Neural cell (in vitro differentiated cells): ENCODE measurements around the gene COL21A1. TPM values are rescaled to one million over a fixed set of nuclear protein-coding genes. Genes with fewer than 3 reads are reported as not detected.

Experiments
- H2AFZ ChIP-seq: fragments of 200-600, 300-800 bp; sonication (generic), shearing (Covaris generic); 2 replicates; pipeline ENCODE4 v1.6.0; 2014; ENCODE audit warnings: low read depth, mild to moderate bottlenecking, antibody characterized with exemption, low read length, moderate library complexity
- H3F3A ChIP-seq: fragments of 200-600 bp; shearing (Covaris generic); 2 replicates; pipeline ENCODE4 v1.6.1; 2016; ENCODE audit warnings: mild to moderate bottlenecking, moderate library complexity, mixed read lengths, antibody characterized with exemption, low read length; ENCODE audit not compliant: insufficient read depth, poor library complexity, severe bottlenecking
- H3K27ac ChIP-seq: fragments of 200-600, 300-800 bp; sonication (generic), shearing (Covaris generic); 2 replicates; pipeline ENCODE4 v1.5.1; 2014; ENCODE audit warnings: mild to moderate bottlenecking, low read length, moderate library complexity
- H3K27me3 ChIP-seq: fragments of 300-800, 200-600 bp; sonication (generic), shearing (Covaris generic); 2 replicates; pipeline ENCODE4 v1.6.0; 2014; ENCODE audit warnings: mild to moderate bottlenecking, low read depth, low read length, moderate library complexity; ENCODE audit not compliant: insufficient read depth
- H3K36me3 ChIP-seq: fragments of 300-800, 200-600 bp; sonication (generic), shearing (Covaris generic); 2 replicates; pipeline ENCODE4 v1.5.1; 2014; ENCODE audit warnings: mild to moderate bottlenecking, antibody characterized with exemption, low read length, moderate library complexity; ENCODE audit not compliant: insufficient read depth
- H3K4me2 ChIP-seq: fragments of 300-800, 200-600 bp; sonication (generic), shearing (Covaris generic); 2 replicates; pipeline ENCODE4 v1.6.0; 2014; ENCODE audit warnings: mild to moderate bottlenecking, low read length
- H3K4me3 ChIP-seq: fragments of 300-800, 200-600 bp; sonication (generic), shearing (Covaris generic); 2 replicates; pipeline ENCODE4 v1.5.1; 2014; ENCODE audit warnings: mild to moderate bottlenecking, low read length, moderate library complexity
- H3K79me2 ChIP-seq: fragments of 200-600 bp; shearing (Covaris generic); replicated peaks from 2 replicates; pipeline ENCODE4 v1.6.0; 2014; ENCODE audit warnings: mild to moderate bottlenecking, low read length, moderate library complexity; ENCODE audit not compliant: insufficient read depth
- H3K9ac ChIP-seq: fragments of 300-800, 200-600 bp; sonication (generic), shearing (Covaris generic); 2 replicates; pipeline ENCODE4 v1.6.1; 2016; ENCODE audit warnings: mild to moderate bottlenecking, low read length, mixed read lengths
- H3K9me2 ChIP-seq: fragments of 200-600 bp; shearing (Covaris generic); 2 replicates; pipeline ENCODE4 v1.6.1; 2016; ENCODE audit warnings: mild to moderate bottlenecking, low read length, mixed read lengths; ENCODE audit not compliant: insufficient read depth
- H3K9me3 ChIP-seq: fragments of 200-600, 300-800 bp; sonication (generic), shearing (Covaris generic); 2 replicates; pipeline ENCODE4 v1.6.1; 2016; ENCODE audit warnings: mild to moderate bottlenecking, mixed run types, low read length, moderate library complexity, mixed read lengths
- H4K20me1 ChIP-seq: fragments of 200-600 bp; shearing (Covaris generic); 2 replicates; pipeline ENCODE4 v1.6.1; 2016; ENCODE audit warnings: mild to moderate bottlenecking, mixed run types; ENCODE audit not compliant: insufficient read depth
- EP300 ChIP-seq: fragments of 450-650 bp; conservative IDR thresholded peaks from 2 replicates; pipeline ENCODE4 v1.6.1; 2014; ENCODE audit warnings: antibody characterized with exemption, mild to moderate bottlenecking, moderate library complexity; ENCODE audit not compliant: poor library complexity, severe bottlenecking
- EZH2 ChIP-seq: fragments of 200-600, 300-800 bp; shearing (Covaris generic), sonication (generic); IDR thresholded peaks from 2 replicates; pipeline ENCODE4 v1.6.1; 2014; ENCODE audit warnings: antibody characterized with exemption, low read length, borderline replicate concordance, mild to moderate bottlenecking; ENCODE audit not compliant: insufficient read depth, poor library complexity, severe bottlenecking
- MXI1 ChIP-seq: fragments of 450-650 bp; conservative IDR thresholded peaks from 2 replicates; pipeline ENCODE4 v1.6.1; 2014; ENCODE audit warnings: antibody characterized with exemption, mild to moderate bottlenecking; ENCODE audit not compliant: poor library complexity, severe bottlenecking
- POLR2AphosphoS5 ChIP-seq: IDR thresholded peaks from 2 replicates; pipeline ENCODE4 v1.6.1; 2012
- RAD21 ChIP-seq: fragments of 450-650 bp; conservative IDR thresholded peaks from 2 replicates; pipeline ENCODE4 v1.6.1; 2014; ENCODE audit warnings: antibody characterized with exemption, mild to moderate bottlenecking, moderate library complexity
- SMC3 ChIP-seq: fragments of 450-650 bp; conservative IDR thresholded peaks from 2 replicates; pipeline ENCODE4 v1.6.1; 2014; ENCODE audit warnings: antibody characterized with exemption, mild to moderate bottlenecking, moderate library complexity; ENCODE audit not compliant: poor library complexity
- TAF1 ChIP-seq: IDR thresholded peaks from 2 replicates; pipeline ENCODE4 v1.6.1; 2012; ENCODE audit warnings: low read depth
- polyA plus RNA-seq: library from polyadenylated mRNA; depleted of rRNA; stranded (reverse); fragments of >200 nt; gene quantifications from 2 replicates; pipeline ENCODE4 v1.2.3, GENCODE V29; 2014
- TF ChIP-seq, protein P1 (sequence below): fragments of 450-650 bp; IDR thresholded peaks from 2 replicates; pipeline ENCODE4 v1.5.1; 2014; ENCODE audit warnings: antibody characterized with exemption, mild to moderate bottlenecking, moderate library complexity; ENCODE audit not compliant: poor library complexity, severe bottlenecking
- TF ChIP-seq, protein P2 (sequence below): IDR thresholded peaks from 2 replicates; pipeline ENCODE4 v1.6.1; 2012; ENCODE audit warnings: borderline replicate concordance

The COL21A1 gene
- polyA plus RNA-seq, 1 donor from 2014 or later = 0.25 TPM

DNA sequence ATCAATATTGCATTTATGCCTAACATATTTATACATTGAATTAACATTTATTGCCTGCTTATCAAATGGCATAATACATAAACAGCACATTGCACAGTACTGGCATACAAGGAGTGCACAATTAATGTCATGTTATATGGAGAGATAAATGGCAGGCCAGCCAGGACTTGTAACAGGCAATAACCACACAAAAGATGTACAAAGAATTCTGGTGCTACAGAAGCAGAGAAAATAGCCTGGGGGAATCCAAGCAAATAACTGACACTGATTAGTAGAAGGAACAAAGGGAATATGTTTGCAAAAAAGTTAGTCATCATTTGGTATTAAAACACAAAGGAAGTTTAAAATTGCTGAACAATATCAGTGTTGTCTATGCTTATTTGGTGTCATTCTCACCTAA, 27.3 kb downstream of the COL21A1 start:
- H3K4me3 ChIP-seq = no peak overlapping the region
- H2AFZ ChIP-seq = no peak overlapping the region
- no peaks in the 10 kb centered on the region for H3K9me2 ChIP-seq
- H3K27me3 ChIP-seq = no peaks in the 10 kb centered on the region
- no peak overlapping the region for H3K27ac ChIP-seq
- H3K79me2 ChIP-seq = no peaks in the 10 kb centered on the region
- no peaks in the 10 kb centered on the region for H3K36me3 ChIP-seq
- no peaks in the 10 kb centered on the region for H3K9me3 ChIP-seq
- H4K20me1 ChIP-seq = no peaks in the 10 kb centered on the region
- TF ChIP-seq EZH2 (no peak), TAF1 (no peak), MXI1 (no peak), SMC3 (no peak), POLR2AphosphoS5 (no peak), EP300 (no peak), RAD21 (no peak)
- TF ChIP-seq, protein P1, sequence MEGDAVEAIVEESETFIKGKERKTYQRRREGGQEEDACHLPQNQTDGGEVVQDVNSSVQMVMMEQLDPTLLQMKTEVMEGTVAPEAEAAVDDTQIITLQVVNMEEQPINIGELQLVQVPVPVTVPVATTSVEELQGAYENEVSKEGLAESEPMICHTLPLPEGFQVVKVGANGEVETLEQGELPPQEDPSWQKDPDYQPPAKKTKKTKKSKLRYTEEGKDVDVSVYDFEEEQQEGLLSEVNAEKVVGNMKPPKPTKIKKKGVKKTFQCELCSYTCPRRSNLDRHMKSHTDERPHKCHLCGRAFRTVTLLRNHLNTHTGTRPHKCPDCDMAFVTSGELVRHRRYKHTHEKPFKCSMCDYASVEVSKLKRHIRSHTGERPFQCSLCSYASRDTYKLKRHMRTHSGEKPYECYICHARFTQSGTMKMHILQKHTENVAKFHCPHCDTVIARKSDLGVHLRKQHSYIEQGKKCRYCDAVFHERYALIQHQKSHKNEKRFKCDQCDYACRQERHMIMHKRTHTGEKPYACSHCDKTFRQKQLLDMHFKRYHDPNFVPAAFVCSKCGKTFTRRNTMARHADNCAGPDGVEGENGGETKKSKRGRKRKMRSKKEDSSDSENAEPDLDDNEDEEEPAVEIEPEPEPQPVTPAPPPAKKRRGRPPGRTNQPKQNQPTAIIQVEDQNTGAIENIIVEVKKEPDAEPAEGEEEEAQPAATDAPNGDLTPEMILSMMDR = no peak
- TF ChIP-seq, protein P2, sequence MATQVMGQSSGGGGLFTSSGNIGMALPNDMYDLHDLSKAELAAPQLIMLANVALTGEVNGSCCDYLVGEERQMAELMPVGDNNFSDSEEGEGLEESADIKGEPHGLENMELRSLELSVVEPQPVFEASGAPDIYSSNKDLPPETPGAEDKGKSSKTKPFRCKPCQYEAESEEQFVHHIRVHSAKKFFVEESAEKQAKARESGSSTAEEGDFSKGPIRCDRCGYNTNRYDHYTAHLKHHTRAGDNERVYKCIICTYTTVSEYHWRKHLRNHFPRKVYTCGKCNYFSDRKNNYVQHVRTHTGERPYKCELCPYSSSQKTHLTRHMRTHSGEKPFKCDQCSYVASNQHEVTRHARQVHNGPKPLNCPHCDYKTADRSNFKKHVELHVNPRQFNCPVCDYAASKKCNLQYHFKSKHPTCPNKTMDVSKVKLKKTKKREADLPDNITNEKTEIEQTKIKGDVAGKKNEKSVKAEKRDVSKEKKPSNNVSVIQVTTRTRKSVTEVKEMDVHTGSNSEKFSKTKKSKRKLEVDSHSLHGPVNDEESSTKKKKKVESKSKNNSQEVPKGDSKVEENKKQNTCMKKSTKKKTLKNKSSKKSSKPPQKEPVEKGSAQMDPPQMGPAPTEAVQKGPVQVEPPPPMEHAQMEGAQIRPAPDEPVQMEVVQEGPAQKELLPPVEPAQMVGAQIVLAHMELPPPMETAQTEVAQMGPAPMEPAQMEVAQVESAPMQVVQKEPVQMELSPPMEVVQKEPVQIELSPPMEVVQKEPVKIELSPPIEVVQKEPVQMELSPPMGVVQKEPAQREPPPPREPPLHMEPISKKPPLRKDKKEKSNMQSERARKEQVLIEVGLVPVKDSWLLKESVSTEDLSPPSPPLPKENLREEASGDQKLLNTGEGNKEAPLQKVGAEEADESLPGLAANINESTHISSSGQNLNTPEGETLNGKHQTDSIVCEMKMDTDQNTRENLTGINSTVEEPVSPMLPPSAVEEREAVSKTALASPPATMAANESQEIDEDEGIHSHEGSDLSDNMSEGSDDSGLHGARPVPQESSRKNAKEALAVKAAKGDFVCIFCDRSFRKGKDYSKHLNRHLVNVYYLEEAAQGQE = no peak
- H3K4me2 ChIP-seq = no peak overlapping the region
- no peak overlapping the region for H3K9ac ChIP-seq
- H3F3A ChIP-seq = no peaks in the 10 kb centered on the region

DNA sequence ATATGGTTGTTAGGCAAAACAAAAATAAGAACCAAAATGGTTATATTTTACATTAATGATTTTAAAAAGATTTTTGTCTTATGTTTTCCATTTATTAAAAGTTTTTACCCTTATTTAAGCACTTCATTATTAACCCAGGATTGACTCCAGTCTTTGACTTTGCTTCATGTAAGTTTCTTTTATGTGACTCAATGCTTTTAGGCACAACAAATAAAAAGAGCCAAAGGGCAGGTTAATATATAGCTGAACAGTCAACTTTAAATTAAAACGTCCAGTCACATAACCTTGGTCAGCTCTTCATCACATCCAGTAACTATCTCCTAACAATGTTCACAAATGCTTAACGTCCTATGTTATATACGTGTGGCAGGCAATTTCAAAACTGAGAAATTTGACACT, 32.7 kb downstream of the COL21A1 start:
- H3K27me3 ChIP-seq = no peaks in the 10 kb centered on the region
- H3K4me3 ChIP-seq = no peak overlapping the region
- H3K36me3 ChIP-seq = no peaks in the 10 kb centered on the region
- no peak overlapping the region for H3K4me2 ChIP-seq
- no peaks in the 10 kb centered on the region for H3K79me2 ChIP-seq
- H3F3A ChIP-seq = no peaks in the 10 kb centered on the region
- no peak overlapping the region for H3K9ac ChIP-seq
- H3K27ac ChIP-seq = no peak overlapping the region
- TF ChIP-seq EZH2 = no peak
- no peak for TF ChIP-seq RAD21
- no peak for TF ChIP-seq SMC3
- TF ChIP-seq, protein P1 = no peak
- TF ChIP-seq TAF1 = no peak
- no peak for TF ChIP-seq MXI1
- no peak for TF ChIP-seq POLR2AphosphoS5
- no peak for TF ChIP-seq EP300
- TF ChIP-seq, protein P2 = no peak
- no peaks in the 10 kb centered on the region for H4K20me1 ChIP-seq
- no peaks in the 10 kb centered on the region for H3K9me2 ChIP-seq
- H3K9me3 ChIP-seq = no peaks in the 10 kb centered on the region
- no peak overlapping the region for H2AFZ ChIP-seq
